ENCODE data around the gene TMCC3.
"Not testable (repeated sequence)": the region's sequence is repeated elsewhere in the genome, so short reads cannot be mapped to it uniquely, and the experiment has no call there.

The TMCC3 gene

GRCh38 chr12:94633401-94633800, 17.0 kb downstream of the TMCC3 start:
- DNase-seq = no peak

- DNase-seq = no peak
Measured at GRCh38 chr12:94631058-94631457, 19.3 kb downstream of the TMCC3 start.

- DNase-seq = no peak
Measured at GRCh38 chr12:94628819-94629472, 21.4 kb downstream of the TMCC3 start.

GRCh38 chr12:94628369-94628768, 22.0 kb downstream of the TMCC3 start:
- no peak for DNase-seq

- no peak for DNase-seq
Measured at GRCh38 chr12:94625531-94625930, 24.8 kb downstream of the TMCC3 start.

GRCh38 chr12:94623161-94623920, 27.0 kb downstream of the TMCC3 start:
- DNase-seq = no peak

- no peak for DNase-seq
Measured at GRCh38 chr12:94622475-94622874, 27.9 kb downstream of the TMCC3 start.

- no peak for DNase-seq
Measured at GRCh38 chr12:94621662-94622359, 28.5 kb downstream of the TMCC3 start.

GRCh38 chr12:94620621-94621020, 29.7 kb downstream of the TMCC3 start:
- no peak for DNase-seq

- DNase-seq = no peak
Measured at GRCh38 chr12:94618995-94619695, 31.2 kb downstream of the TMCC3 start.

- no peak for DNase-seq
Measured at GRCh38 chr12:94617101-94617500, 33.3 kb downstream of the TMCC3 start.

- DNase-seq = no peak
Measured at GRCh38 chr12:94616203-94616729, 34.1 kb downstream of the TMCC3 start.

- DNase-seq = no peak
Measured at GRCh38 chr12:94615260-94616181, 34.8 kb downstream of the TMCC3 start.

- no peak for DNase-seq
Measured at GRCh38 chr12:94614288-94614721, 36.1 kb downstream of the TMCC3 start.

- DNase-seq = no peak
Measured at GRCh38 chr12:94609917-94610443, 40.4 kb downstream of the TMCC3 start.

GRCh38 chr12:94606810-94607209, 43.5 kb downstream of the TMCC3 start:
- not testable (repeated sequence) for DNase-seq

GRCh38 chr12:94604366-94604698, 46.0 kb downstream of the TMCC3 start:
- no peak for DNase-seq

GRCh38 chr12:94603434-94604365, 46.7 kb downstream of the TMCC3 start:
- no peak for DNase-seq

GRCh38 chr12:94602024-94602423, 48.3 kb downstream of the TMCC3 start:
- DNase-seq = no peak

GRCh38 chr12:94601307-94601706, 49.0 kb downstream of the TMCC3 start:
- not testable (repeated sequence) for DNase-seq
